ENCODE measurements around the gene CPLX1.
"Not testable (repeated sequence)": the region's sequence is repeated elsewhere in the genome, so short reads cannot be mapped to it uniquely, and the experiment has no call there.

Gene CPLX1

GRCh38 chr4:820230-821172 lies 5.4 kb downstream of the CPLX1 start:
- DNase-seq (ENCODE audit: low read depth, low spot score): no peak

DNA sequence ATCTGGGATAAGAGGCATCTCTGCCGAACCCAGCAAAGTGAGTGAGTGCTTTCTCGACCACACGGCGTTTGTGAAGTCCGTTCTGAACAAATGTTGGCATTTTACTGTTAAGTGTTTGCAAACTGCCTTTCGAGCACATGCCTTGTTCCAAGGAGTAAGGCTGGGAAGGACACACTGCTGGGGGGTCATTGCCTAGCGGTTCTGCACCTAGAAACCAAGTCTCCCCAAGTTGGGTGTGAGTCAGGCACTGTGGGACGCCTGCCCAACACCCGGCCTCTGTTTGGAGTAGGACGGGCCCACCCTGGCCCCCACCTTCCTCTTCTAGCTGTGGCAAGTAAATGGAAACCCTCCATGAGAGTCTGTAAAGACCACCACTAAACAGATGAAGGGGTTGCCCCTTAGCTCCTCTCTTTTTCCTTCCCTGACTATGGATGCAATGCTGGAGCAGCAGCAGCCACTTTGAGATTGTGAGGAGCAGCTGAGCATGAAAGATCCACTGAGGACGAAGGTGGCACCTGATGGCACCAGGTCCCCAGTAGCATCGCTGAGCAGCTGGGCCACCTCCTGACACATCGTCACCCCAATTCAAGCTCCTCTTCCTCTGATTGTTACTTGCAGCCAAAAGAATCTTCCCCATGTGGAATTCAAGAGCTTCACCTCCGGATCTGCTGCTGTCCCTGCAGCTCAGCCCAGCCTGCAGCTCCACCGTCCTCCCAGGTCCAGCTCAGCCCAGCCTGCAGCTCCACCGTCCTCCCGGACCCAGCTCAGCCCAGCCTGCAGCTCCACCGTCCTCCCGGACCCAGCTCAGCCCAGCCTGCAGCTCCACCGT lies 6.3 kb downstream of the CPLX1 start:
- DNase-seq (ENCODE audit: low read depth, low spot score): no peak

- DNase-seq (ENCODE audit: low read depth, low spot score): no peak
Measured at GRCh38 chr4:818106-818921, 7.6 kb downstream of the CPLX1 start.

GRCh38 chr4:815464-816146 lies 10.3 kb downstream of the CPLX1 start:
- no peak for DNase-seq (ENCODE audit: low read depth, low spot score)

DNA sequence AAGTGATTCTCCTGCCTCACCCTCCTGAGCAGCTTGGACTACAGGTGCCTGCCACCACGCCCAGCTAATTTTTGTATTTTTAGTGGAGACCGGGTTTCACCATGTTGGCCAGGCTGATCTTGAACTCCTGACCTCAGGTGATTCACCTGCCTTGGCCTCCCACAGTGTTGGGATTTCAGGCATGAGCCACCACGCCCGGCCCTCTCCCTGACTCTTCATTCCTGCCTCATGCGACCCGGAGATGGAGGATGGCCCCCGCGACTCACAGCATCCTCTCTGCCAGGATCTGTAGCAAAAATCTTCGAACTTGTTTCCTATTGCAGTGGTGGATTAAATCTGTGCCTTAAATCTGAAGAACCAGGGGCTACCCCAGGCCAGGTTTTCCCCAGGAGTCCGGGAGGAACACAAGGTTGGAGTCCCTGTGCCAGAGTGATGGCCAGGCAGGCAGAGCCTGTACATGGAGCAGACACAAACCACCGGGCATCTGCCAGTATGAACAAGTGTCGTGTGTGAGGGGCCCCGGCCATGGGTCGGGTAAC lies 11.5 kb downstream of the CPLX1 start:
- no peak for DNase-seq (ENCODE audit: low read depth, low spot score)

DNA sequence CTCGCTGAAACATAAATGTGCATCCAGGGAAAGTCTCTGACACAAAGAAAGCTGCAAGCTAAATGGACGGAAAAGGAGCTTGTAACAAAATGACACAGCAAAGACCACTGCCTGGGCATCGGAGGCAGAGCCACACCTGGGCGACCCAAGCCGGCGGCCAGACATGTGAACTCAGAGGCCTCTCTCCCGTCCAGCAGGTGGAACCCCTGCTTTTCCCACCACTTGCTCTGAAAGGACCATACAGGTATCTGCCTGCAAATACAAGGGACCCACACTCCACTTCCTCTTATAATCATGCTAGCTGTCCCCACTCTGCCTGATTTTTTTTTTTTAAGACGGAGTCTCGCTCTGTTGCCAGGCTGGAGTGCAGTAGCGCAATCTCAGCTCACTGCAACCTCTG lies 12.0 kb downstream of the CPLX1 start:
- no peak for DNase-seq (ENCODE audit: low read depth, low spot score)

GRCh38 chr4:808860-809570 lies 16.9 kb downstream of the CPLX1 start:
- no peak for DNase-seq (ENCODE audit: low read depth, low spot score)

- no peak for DNase-seq (ENCODE audit: low read depth, low spot score)
Measured at GRCh38 chr4:807792-808191, 18.1 kb downstream of the CPLX1 start.

DNA sequence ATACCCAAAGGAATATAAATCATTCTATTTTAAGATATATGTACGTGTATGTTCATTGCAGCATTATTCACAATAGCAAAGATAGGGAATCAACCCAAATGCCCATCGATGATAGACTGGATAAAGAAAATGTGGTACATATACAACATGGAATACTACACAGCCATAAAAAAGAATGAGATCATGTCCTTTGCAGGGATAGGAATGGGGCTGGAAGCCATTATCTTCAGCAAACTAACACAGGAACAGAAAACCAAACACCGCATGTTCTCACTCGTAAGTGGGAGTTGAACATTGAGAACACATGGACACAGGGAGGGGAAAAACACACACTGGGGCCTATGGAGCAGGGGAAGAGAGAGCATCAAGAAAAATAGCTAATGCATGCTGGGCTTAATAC lies 18.9 kb downstream of the CPLX1 start:
- not testable (repeated sequence) for DNase-seq (ENCODE audit: low read depth, low spot score)

DNA sequence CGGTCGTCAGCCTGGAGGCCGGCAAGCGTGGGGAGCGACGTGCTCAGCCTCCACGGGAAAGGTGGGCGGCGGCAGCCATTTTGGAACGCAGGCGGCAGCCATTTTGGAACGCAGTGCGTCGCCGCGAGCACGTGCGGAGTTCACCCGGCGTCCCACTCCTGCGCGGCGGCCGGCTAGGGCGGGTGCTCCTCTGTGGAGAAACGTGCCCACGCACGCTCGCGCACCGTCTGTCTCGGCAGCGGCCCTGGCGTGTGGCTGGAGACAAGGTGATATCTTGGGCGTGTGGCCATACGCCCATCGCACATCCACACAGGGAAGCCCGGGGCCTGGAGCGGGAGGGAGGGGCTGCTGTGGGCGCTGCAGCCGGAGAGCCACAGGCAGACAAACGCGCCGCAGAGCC lies 21.1 kb downstream of the CPLX1 start:
- no peak for DNase-seq (ENCODE audit: low read depth, low spot score)

DNA sequence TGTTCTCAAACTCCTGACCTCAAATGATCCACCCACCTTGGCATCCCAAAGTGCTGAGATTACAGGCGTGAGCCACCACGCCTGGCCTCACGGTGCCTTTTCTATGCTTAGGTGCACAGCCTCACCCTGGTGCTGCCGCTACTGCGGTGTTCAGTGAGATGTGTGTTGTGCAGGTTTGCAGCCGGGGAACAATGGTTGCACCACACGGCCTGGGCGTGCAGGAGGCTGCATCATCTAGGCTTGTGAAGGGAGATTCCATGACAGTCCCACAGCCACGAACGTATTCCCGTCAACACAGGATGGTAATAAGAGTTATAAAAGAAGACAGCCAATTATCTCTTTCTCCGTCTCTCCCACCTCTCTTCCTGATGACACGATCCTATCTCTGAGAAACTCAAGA lies 22.0 kb downstream of the CPLX1 start:
- no peak for DNase-seq (ENCODE audit: low read depth, low spot score)

DNA sequence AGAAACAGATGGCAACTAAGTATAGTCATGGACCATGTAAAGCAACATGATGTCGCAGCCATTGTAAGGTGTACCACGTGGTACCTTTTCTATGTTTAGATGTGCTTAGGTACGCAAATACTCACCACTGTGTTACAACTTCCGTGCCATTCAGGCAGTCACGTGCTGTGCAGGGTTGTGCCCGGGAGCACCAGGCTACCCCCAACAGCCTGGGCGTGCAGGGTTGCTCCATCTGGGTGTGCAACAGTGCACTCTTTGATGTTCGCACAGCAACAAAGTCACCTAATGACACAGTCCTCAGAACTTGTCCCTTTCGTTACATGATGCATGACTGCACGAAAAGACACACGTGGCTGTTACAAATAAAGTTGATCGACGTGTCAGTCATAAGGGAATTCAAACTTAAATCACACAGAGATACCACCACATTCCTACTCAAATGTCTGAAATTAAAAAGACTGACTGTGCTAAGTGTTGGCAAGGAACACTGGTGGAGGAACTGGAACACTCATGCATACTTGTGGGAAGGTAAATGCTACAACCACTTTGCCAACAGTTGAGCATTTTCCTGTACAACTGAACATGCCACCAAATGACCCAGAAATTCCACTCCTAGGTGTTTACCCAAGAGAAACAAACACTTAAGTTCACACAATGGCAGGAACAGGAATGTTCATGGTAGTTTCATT lies 24.3 kb downstream of the CPLX1 start:
- no peak for DNase-seq (ENCODE audit: low read depth, low spot score)

DNA sequence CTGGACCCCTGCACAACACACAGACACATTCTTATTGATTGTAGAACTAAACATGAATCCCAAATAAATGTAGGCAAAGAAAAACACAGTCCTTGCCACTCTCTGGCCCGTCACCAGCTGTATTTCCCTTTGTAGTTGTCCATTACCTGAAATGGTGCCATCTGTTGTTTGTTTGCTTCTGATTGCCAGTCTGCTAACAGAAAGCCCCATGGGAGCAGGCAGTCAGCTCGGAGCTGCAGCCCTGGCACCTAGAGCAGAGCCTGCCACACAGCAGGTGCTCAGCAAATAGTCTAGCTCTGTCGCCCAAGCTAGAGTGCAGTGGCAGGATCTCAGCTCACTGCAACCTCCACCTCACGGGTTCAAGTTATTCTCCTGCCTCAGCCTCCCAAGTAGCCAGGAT lies 28.9 kb downstream of the CPLX1 start:
- DNase-seq (ENCODE audit: low read depth, low spot score): no peak

DNA sequence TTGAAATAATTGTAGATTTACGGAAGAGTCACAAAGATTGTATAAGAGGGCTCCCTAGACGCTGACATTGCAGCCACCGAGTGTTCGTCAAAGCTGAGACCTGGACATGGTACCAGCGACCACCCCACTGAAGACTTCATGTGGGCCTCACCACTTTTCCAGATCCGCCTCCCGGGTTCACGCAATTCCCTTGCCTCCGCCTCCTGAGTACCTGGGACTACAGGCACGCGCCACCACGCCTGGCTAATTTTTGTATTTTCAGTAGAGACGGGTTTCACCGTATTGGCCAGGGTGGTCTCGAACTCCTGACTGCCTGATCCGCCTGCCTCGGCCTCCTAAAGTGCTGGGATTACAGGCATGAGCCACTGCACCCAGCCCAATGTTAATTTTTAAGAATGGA lies 29.7 kb downstream of the CPLX1 start:
- DNase-seq (ENCODE audit: low read depth, low spot score): no peak

- no peak for DNase-seq (ENCODE audit: low read depth, low spot score)
Measured at GRCh38 chr4:795726-796119, 30.2 kb downstream of the CPLX1 start.

DNA sequence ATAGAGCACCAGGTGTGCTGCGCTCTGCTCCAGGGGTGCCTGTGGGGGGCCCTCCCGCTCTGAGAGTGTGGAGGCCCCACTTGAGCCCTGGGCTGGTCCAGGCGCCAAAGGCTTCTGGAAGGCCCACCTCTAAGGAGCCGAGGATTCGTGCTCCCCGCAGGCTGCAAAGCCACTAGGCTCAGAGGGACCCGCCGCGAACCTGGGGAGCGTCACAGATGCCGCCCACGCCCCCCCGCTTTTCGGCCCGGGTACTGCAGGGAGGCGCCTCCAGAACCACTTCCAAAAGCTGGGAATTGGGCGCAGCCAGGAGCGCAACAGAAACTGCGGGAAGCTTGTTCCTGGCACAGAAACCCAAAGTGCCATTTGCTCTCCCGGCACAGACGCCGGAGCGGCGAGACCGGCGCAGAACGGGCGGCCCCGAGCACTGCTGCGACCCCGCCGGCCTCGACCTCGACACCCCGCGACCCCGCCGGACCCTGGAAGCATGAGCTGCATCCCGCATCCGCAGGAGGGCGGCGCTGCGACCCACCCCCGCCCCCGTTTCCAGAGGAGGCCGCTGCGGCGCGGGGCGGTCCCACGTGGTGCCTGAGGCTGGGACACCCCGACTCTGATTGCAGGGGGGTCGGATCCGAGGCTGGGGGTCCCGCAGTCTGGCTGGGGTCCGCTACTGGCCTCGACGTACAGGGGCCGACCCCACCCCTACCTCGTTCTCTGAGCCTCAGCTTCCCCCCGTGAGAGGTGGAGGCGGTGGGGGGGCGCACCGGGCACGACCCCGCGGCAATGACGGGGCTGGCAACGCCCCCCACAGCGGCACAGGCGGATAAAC lies 30.8 kb downstream of the CPLX1 start:
- no peak for DNase-seq (ENCODE audit: low read depth, low spot score)

GRCh38 chr4:793941-794621 lies 31.8 kb downstream of the CPLX1 start:
- DNase-seq (ENCODE audit: low read depth, low spot score): no peak

Data from brain pericyte (primary cell).